NCI-H2196 treated with DMSO at 0.1 percent for 48 hours (cell line): ENCODE data around the gene INTS13.
"Not testable (repeated sequence)": the region's sequence is repeated elsewhere in the genome, so short reads cannot be mapped to it uniquely, and the experiment has no call there.

Experiments
- DNase-seq: peaks from one replicate; lab custom pipeline; 2025; ENCODE audit not compliant: unreplicated experiment; lab: John Stamatoyannopoulos, UW

Gene INTS13, protein sequence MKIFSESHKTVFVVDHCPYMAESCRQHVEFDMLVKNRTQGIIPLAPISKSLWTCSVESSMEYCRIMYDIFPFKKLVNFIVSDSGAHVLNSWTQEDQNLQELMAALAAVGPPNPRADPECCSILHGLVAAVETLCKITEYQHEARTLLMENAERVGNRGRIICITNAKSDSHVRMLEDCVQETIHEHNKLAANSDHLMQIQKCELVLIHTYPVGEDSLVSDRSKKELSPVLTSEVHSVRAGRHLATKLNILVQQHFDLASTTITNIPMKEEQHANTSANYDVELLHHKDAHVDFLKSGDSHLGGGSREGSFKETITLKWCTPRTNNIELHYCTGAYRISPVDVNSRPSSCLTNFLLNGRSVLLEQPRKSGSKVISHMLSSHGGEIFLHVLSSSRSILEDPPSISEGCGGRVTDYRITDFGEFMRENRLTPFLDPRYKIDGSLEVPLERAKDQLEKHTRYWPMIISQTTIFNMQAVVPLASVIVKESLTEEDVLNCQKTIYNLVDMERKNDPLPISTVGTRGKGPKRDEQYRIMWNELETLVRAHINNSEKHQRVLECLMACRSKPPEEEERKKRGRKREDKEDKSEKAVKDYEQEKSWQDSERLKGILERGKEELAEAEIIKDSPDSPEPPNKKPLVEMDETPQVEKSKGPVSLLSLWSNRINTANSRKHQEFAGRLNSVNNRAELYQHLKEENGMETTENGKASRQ

DNA sequence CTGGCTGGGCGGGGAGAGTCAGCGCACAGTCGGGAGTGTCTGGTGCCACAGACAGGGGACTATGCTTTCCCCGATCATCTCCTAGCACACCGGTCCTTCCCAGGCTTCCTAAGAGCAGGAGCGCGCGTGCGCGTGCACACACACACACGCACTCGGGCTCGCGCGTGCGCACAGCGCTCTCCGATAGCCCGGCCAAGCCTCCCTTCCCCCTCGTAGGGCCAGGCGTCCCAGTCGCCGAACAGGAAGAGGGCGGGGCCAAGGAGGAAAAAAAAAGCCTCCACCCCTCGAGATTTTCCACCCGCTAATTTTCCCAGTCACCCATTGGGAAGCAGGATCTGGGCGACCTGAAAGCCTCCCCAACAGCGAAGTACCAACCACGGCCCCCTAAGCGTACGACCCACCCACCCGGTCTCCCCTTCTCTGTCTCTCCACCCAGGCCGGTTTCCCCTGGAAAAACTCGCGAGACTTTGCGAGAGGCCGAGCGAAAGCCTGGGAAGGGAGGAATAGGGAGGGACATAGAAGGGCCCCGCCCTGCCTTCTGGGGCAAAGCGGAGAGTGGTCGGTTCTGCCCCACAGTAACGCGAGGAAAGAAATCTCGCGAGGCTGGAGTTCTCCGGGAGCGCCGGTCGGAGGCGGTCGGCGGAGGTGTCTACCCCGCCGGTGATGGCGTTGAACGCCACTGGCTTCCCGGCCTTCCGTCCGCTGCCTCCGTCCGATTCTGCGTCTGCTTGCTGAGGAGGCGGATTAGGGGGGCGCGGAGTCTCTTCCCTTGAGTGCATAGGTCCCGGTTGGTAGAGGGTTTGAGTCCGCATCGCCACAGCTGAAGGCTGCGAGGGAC is at the start of gene INTS13, which contains the start of gene FGFR1OP2:
Gene INTS13 (minus strand): TSS at position 119 of the 838 bp plus-strand sequence. CDS start 1,178 bp downstream, outside the sequence.
Gene FGFR1OP2 (plus strand): TSS at position 608 of the 838 bp plus-strand sequence. CDS start 15,689 bp downstream, outside the sequence.
- DNase-seq: peak; percentile 100

DNA sequence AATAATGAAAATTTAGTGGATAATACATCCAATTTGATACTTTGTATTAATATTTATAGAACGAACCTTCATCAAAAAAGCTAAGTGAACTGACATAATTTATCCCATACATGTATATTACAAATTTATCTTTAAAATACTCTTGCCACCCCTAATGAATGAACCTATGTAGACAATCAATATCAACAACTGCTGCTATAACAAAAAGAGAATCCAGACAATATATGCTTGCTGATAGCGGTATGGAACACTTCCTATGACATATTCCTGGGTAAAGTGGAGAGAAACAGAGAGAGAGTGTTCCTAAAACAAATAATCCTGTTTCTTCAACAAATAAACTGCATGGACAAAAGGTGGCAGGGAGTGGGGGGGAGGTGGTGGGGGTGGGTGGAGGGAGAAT is 45.1 kb upstream of the INTS13 start:
- DNase-seq: no peak

DNA sequence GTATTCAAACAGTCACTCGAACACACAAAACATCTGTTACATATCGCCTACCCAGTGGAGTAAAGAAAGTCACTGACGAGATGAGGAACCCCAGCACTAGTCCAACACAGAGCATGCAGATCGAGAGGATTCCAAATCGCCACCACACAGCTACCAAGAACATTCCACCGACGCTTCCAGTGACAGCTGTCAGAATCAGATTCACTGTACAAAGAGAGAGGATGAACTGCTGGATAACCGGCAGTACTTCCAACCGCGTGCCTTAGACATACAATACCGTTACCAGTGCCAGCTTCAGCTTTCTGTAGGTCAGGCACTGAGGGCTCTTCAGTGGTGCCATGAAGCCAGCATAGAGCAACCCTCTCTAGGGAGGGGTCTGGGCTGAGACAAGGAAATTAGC is 42.0 kb upstream of the INTS13 start:
- DNase-seq: no peak

DNA sequence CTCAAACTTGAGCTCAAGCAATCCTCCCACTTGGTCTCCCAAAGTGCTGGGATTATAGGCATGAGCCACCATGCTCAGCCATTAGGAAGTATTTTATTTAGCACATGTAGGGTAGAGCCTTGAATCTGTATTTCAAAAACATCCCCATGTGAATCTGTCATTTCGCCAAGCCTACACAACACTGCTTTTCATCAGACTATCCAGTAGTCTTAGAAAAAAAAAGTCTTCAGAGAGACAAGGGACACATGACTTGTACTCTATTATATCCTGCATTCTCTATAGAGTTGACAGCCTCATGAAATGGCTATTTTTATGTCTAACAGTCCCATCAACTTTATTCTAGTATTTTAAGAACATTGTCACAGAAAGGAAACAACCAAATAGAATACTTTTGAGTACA is 41.0 kb upstream of the INTS13 start:
- DNase-seq: no peak

DNA sequence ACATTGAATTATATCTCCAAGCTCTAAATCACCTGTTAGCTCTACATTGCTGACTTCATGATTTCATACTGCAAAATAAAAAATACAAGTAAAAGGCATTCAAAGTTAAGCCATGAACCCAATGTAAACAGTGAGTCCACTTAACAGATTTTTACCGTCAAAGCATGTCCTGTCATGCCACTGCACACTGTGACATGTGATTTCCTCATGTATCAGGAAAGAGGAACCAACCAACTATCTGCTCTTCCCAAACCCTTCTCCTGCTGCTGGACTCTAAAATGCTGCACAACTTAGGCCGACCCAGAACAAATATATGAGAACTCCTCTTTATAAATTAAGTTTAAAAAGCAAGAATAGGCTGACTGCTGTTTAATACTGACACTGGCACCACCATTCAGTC is 38.9 kb upstream of the INTS13 start:
- no peak for DNase-seq

DNA sequence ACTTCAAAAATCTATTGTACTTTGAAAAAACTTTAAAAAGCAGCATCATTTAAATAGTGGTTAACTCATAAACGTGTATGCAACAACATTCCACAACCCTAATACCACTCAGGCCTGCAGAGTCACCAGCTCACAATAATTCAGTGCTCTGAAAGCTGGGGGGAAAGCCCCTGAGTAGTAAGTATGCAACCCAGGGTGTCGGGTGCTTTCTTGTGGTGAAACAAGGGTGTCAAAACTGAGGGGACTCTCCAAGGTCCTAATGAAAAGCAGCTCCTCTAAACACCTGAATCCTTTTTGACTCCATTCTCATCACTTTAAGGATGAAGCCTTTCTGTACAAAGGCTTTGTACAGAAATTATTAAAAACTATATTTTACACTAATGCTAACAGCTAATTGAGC is 34.2 kb upstream of the INTS13 start:
- no peak for DNase-seq

DNA sequence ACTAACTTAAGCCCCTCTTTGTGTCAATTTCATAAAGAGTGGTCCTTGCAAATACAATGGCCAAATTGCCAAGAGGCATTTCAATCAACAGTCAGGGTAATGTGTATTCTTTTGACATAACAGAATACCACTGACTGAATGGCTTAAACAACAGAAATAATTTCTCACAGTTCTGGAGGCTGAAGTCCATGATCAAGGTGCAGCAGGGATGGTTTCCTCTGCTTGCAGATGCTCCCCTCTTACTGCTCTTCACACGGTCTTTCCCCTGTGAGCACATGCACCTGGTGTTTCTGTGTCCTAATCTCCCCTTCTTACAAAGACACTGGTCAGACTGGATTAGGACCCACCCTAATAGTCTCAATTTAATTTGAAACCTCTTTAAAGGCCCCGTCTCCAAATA is 32.4 kb upstream of the INTS13 start:
- DNase-seq: no peak

DNA sequence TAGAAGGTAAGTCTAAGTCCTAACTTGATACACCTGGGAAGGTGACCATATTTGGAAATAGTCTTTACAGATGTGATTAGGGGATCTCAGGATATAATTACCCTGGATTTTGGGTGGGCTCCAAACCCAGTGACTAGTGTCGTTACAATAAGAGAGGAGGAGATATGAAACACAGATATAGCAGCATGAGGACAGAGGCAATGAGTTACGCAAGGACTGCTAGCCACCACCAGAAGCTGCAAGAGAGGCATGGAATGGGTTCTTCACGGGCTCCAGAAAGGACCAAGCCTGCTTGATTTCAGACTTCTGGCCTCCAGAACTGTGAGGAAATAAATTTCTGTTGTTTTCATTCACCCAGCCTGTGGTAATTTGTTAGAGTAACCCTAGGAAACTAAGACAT is 29.1 kb upstream of the INTS13 start:
- no peak for DNase-seq

DNA sequence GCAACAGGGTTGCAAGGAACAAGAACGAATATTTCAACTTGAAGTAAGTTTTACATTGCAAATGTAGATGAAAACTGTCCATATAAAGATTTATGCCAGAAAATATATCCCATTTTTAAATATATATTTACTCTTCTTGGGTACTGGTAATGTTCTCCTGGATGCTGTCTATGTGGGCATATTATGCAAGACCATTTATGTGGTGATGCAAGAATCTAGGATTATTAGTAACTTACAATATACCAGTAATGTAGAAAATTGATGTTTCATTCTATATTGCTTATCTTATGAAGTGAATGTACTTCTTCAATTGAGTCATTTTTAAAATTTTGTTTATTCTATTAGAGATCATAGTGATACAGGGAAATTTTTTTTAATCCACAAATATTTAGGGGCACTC is 25.6 kb upstream of the INTS13 start:
- no peak for DNase-seq

DNA sequence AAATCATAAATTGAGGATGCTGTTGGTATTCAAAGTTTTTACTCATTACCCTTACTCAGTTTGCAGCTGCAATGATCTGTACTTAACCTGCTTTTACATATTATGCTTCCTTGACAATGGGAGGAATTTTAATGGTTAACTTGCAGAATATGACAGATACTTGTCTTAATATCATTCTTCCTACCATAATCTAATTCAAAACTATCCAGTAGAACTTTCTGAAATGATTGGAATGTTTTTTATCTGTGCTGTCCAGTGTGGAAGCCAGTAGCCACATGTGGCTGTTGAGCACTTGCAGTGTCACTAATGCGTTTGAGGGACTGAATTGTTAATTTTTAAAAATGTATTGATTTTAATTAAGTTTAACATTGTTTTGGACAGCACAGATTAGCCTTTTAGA is 24.0 kb upstream of the INTS13 start:
- no peak for DNase-seq

DNA sequence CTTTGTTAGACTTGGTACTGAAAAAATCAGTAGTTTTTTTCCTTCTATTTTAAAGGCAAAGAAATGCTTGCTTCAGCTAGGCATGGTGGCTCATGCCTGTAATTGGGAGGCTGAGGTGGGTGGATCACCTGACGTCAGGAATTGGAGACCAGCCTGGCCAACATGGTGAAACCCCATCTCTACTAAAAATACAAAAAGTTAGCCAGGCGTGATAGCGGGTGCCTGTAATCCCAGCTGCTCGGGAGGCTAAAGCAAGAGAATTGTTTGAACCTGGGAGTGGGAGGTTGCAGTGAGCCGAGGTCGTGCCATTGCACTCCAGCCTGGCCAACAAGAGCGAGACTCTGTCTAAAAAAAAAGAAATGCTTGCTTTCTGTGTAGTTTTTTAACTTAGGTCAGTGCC is 23.6 kb upstream of the INTS13 start:
- not testable (repeated sequence) for DNase-seq

DNA sequence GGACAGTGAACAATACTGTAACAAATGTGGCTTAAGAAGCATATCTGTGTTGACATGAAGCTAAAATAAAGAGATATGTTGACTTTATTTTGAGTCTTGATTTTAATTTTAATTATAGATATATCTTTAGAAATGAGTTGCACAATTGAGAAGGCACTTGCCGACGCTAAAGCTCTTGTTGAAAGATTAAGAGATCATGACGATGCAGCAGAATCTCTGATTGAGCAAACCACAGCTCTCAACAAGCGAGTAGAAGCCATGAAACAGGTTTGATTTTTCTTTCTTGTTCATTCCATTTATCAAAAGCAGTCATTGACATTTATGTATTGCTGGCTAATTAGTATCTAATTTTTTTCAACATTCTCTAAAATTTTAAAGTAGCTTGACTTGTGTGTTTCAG is 16.2 kb upstream of the INTS13 start:
- no peak for DNase-seq

DNA sequence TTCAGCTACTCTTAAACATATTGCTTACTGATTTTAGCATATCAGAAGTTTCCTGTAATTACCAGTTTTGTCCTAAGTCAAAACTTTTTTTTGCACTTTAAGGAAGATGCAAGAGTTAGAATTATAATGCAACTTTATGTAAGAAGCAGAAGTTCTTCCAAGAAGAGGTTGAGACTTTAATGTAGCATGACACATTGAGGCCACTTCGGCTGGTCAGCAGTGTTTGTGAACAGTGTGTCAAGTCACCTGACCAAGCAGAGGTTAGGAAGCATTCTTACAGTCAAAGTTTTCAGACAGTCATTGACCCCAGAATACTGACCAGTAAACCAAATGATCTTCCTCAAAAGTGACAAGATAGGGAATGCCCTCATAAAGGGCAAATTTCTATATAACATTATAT is 15.7 kb upstream of the INTS13 start:
- no peak for DNase-seq

DNA sequence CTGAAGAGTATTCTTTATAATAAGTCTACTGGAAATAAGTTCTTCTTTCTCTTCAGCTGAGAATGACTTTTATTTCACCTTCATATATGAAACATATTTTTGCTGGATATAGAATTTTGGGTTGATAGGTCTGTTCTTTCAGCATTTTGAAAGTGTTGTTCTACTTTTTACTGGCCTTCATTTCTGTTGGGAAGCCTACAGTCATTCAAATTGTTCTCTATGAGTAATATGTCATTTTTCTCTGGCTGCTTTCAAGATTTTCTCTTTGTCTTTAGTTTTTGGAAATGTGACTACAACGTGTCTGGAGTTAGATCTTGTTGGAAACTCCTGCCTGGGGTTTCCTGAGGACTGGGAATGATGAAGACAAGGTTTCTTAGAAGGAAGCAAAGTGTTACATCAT is 10.5 kb upstream of the INTS13 start:
- no peak for DNase-seq

DNA sequence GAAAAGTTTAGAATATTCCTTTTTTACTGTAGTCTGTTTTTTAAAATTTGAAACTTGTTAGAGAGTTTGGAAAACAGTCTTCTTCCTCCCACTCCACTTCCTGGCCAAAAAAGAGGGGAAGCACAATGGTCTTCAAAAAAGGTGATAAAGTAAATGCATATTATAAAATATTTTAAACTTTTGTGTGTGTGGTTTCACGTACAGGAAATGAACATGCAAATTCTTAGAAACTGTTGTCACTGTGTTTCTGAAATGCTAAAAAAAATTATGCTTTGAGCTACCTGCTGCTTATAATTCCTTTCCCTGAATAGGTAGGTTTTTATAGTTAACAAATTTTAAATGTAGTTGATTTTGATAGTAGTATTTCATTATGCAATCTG is 3.4 kb upstream of the INTS13 start:
- no peak for DNase-seq

DNA sequence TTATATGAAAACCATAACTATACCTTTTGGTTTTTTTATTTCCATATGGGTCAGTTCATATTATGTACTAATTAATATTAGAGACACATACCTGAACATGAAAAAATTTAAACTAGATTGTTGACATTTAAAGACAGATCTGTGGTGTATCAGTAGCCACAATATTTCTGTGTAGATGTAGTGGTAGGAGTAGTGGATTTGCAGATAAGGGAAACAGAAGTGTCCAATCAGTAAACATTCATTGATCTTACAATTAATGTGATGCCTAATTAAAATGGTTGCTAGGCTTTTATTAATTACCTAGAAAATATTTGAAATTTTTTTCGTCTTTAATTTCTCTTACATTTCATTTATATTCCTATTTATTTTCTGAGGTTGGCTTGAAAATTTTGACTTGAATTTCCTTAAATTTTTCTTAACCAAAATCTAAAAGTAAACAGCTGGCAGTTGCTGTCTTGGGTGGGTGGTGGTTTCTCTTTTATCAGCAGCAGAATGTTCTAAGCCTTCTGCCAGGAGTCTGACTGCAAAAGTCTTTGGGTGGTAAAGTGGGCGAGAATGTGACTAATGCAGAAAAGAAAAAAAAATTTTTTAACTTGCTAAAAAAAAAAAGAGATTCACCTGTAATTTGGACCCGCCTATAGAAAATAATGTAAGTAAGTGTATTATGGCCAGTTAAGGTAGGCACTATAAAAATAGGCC is 2.9 kb upstream of the INTS13 start:
- no peak for DNase-seq

DNA sequence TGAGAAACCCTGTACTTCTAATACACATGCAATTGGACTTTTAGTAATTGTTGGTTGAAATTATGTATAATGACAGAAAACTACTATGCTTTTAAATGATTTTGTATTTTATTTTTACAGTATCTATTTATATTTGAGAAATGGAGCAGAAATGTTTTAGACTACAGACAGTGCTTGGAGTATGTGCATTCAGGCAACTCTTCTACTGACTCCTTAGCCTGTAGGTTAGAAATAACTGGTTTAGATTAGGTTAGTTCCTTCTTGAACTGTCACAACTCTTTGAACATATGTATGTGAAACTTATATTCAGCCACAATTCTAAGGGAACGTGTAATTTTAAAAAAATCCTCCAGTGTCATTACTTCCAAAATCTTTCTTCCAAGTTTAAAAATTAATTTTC is 2.2 kb upstream of the INTS13 start:
- no peak for DNase-seq

DNA sequence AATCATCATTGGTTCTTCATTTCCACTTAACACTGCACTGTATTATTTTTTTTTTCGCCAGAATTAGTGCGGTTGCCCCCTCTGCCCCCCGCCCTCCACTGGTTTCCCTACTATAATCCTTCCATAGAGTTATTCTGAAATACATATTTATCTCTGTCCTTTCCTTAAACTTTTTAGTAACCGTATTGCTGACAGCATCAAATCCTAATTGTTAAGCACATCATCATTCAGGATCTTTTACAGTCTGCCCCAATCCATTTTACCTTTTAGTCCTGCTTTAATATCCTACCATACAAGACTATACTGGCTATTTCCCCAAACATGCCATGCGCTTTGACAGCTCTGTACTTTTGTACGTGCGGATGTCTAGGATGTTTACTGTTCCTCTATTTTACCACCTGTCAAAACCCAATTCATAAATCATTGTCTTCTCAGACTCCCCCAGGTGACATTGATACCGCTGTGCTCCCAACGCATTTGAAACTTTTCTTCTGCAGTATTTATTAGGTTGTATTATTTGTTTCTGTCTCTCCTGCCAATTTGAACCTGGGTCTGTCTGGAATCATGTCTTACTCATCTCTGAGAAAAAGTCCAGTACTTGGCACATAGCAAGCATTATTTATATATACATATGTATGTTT is 1.5 kb upstream of the INTS13 start:
- DNase-seq: no peak

DNA sequence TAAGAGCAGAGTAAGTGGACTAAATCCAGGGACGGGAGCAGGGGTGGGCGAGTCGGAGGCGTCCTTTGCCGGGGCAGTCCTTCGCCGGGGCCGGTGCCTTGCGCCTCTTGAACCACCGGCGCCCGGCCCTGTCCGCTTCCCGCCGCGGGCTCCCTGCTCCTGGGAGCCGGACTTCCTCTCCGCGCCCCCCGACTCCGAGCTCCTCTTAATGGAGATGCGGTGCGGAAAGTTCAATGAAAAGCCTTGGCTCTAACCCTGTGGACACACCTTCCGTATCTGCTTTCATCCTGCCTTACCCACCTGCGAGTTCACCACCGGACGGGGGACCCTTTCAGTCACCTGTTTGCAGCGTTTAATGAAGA is 901 bp upstream of the INTS13 start:
- no peak for DNase-seq

DNA sequence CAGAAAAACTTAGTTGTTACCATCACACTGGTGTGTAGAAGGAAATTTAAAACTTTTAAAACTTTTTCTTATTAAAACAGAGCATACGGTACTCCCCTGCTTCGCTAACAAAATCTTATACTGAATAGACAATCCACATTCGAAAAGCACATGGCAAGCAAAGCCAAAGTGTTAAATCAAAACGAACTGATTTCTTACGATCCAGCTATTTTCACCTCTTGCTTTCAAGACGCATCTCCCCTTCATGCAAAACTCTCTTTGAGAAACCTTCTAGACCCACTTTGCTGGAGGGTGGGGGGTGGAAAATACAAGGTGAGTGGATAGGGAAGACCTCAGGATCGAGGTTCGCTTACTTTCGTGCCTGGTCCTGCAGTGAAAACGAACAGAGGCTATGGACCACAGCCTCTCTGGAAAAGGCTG is 328 bp downstream of the INTS13 start:
- no peak for DNase-seq
